ENCODE data around the gene ABCA7. TPM values are rescaled to one million over a fixed set of nuclear protein-coding genes. Genes with fewer than 3 reads are reported as not detected.

ABCA7 gene
- total and polyA plus RNA-seq, 7 experiments from 2014 or later = 6.6 to 323 (median 126) TPM

GRCh38 chr19:1103708-1104310 lies 63.9 kb downstream of the ABCA7 start, which contains the start of gene GPX4:
Gene GPX4, plus strand, starts transcription at chr19:1103994. Its CDS starts 50 bp downstream, at chr19:1104044.
- peak within 1 kb of the TSS; percentile 66 to 82 (median 78) for H3K4me3 Mint-ChIP-seq
- intact Hi-C loops (cut with micrococcal nuclease) = loop anchor here (1.0 to 5.0 kb wide), 10 partner anchors 9 to 179 kb away; partner anchors contain the start of genes POLR2E (in 2 of the 2), ARHGAP45 (in 1 of the 2), CIRBP (in 1 of the 2) and RNU6-2 (in 1 of the 2)
- Histone ChIP-seq H3K9me3 (ENCODE audit: control insufficient read depth in 2 of 3, low read length in 3 of 3) (no peaks in the 10 kb centered on the region), H3K27ac (ENCODE audit: low read depth, low read length) (peak within 1 kb of the TSS; percentile 100), H3K4me1 (ENCODE audit: control insufficient read depth in 2 of 2, insufficient read depth in 2 of 2, low read length in 2 of 2) (peaks cover 13 to 18% of the 10 kb centered on the region in 2 donors), H3K36me3 (ENCODE audit: control insufficient read depth in 2 of 3, insufficient read depth in 3 of 3, low read length in 3 of 3) (peaks cover 0 to 29% (median 0%) of the 10 kb centered on the region in 3 experiments), H3K27me3 (ENCODE audit: control insufficient read depth in 2 of 2, insufficient read depth in 2 of 2, low read length in 2 of 2) (no peaks in the 10 kb centered on the region), H3K4me3 (ENCODE audit: low read length) (peak within 1 kb of the TSS; percentile 79)
- H3K27ac Mint-ChIP-seq = peak within 1 kb of the TSS; percentile 79 to 96 (median 93)
- peaks cover 0 to 11% (median 0%) of the 10 kb centered on the region in 5 donors for H3K36me3 Mint-ChIP-seq
- CTCF ChIA-PET = interaction anchor here (1.5 kb wide), 2 partner anchors 28 to 33 kb away, joined by 3 to 5 read pairs; no protein-coding TSS in a partner anchor
- no peaks in the 10 kb centered on the region for H3K27me3 Mint-ChIP-seq
- DNase-seq (peak; percentile 90 to 98 (median 95)), ATAC-seq (peak; percentile 91)
- peaks cover 0 to 4% (median 0%) of the 10 kb centered on the region in 11 donors for H3K9me3 Mint-ChIP-seq
- POLR2A ChIA-PET = interaction anchor here (0.6 to 38.6 kb wide), 12 partner anchors 10 to 165 kb away, joined by 3 to 2022 read pairs (median 5); partner anchors contain the start of genes ARHGAP45, CIRBP and RNU6-2
- peaks cover 17 to 48% (median 36%) of the 10 kb centered on the region in 7 donors for H3K4me1 Mint-ChIP-seq

- CTCF ChIA-PET = interaction anchor here (0.6 kb wide), 1 partner anchor 88 kb away, joined by 3 read pairs; no protein-coding TSS in a partner anchor
- H3K4me1 Mint-ChIP-seq = peaks cover 15 to 43% (median 33%) of the 10 kb centered on the region in 7 donors
- Histone ChIP-seq H3K4me3 (ENCODE audit: low read length) (peak overlapping the region; percentile 79), H3K36me3 (ENCODE audit: control insufficient read depth in 2 of 3, insufficient read depth in 3 of 3, low read length in 3 of 3) (peaks cover 0 to 35% (median 0%) of the 10 kb centered on the region in 3 experiments), H3K9me3 (ENCODE audit: control insufficient read depth in 2 of 3, low read length in 3 of 3) (no peaks in the 10 kb centered on the region), H3K27me3 (ENCODE audit: control insufficient read depth in 2 of 2, insufficient read depth in 2 of 2, low read length in 2 of 2) (no peaks in the 10 kb centered on the region), H3K27ac (ENCODE audit: low read depth, low read length) (peak overlapping the region; percentile 100), H3K4me1 (ENCODE audit: control insufficient read depth in 2 of 2, insufficient read depth in 2 of 2, low read length in 2 of 2) (peaks cover 13 to 18% of the 10 kb centered on the region in 2 donors)
- peak overlapping the region in 6 of 9 donors; percentile 47 to 86 (median 68) for H3K27ac Mint-ChIP-seq
- H3K4me3 Mint-ChIP-seq = peak overlapping the region; percentile 60 to 82 (median 77)
- ATAC-seq (peak; percentile 61), DNase-seq (peak; percentile 55 to 87 (median 67))
- H3K27me3 Mint-ChIP-seq = no peaks in the 10 kb centered on the region
- intact Hi-C loops (cut with micrococcal nuclease) = loop anchor here (1.0 to 5.0 kb wide), 3 partner anchors 36 to 70 kb away; partner anchors contain the start of genes ARHGAP45 (in 1 of the 2) and SBNO2 (in 1 of the 2)
- POLR2A ChIA-PET = interaction anchor here (0.6 to 38.6 kb wide), 9 partner anchors 8 to 165 kb away, joined by 3 to 2022 read pairs (median 4); partner anchors contain the start of genes ARHGAP45, CIRBP and RNU6-2
- H3K36me3 Mint-ChIP-seq = peaks cover 0 to 8% (median 0%) of the 10 kb centered on the region in 5 donors
- peaks cover 0 to 3% (median 0%) of the 10 kb centered on the region in 11 donors for H3K9me3 Mint-ChIP-seq
Measured at GRCh38 chr19:1104311-1105007, 64.6 kb downstream of the ABCA7 start.

GRCh38 chr19:1105008-1105872 lies 65.3 kb downstream of the ABCA7 start:
- H3K9me3 Mint-ChIP-seq = no peaks in the 10 kb centered on the region
- peak overlapping the region in 7 of 9 donors; percentile 47 to 86 (median 66) for H3K27ac Mint-ChIP-seq
- DNase-seq (no peak), ATAC-seq (no peak)
- peak overlapping the region; percentile 100 for H3K27ac ChIP-seq (ENCODE audit: low read depth, low read length)
- peaks cover 0 to 5% (median 0%) of the 10 kb centered on the region in 5 donors for H3K36me3 Mint-ChIP-seq
- peak overlapping the region; percentile 60 to 82 (median 77) for H3K4me3 Mint-ChIP-seq
- ChIA-PET POLR2A (interaction anchor here (0.8 to 38.6 kb wide), 6 partner anchors 9 to 164 kb away, joined by 3 to 2022 read pairs (median 5); partner anchors contain the start of genes ARHGAP45 and CIRBP), CTCF (interaction anchor here (0.6 to 1.1 kb wide), 2 partner anchors 87 to 120 kb away, joined by 3 read pairs; no protein-coding TSS in a partner anchor)
- peak overlapping the region; percentile 79 for H3K4me3 ChIP-seq (ENCODE audit: low read length)
- intact Hi-C loops (cut with micrococcal nuclease) = no loop called here
- H3K36me3 ChIP-seq (ENCODE audit: control insufficient read depth in 2 of 3, insufficient read depth in 3 of 3, low read length in 3 of 3) = peaks cover 0 to 43% (median 0%) of the 10 kb centered on the region in 3 experiments
- peaks cover 10 to 36% (median 29%) of the 10 kb centered on the region in 7 donors for H3K4me1 Mint-ChIP-seq
- H3K9me3 ChIP-seq (ENCODE audit: control insufficient read depth in 2 of 3, low read length in 3 of 3) = no peaks in the 10 kb centered on the region
- no peaks in the 10 kb centered on the region for H3K27me3 Mint-ChIP-seq
- peaks cover 13 to 18% of the 10 kb centered on the region in 2 donors for H3K4me1 ChIP-seq (ENCODE audit: control insufficient read depth in 2 of 2, insufficient read depth in 2 of 2, low read length in 2 of 2)
- H3K27me3 ChIP-seq (ENCODE audit: control insufficient read depth in 2 of 2, insufficient read depth in 2 of 2, low read length in 2 of 2) = no peaks in the 10 kb centered on the region

GRCh38 chr19:1105873-1106840 lies 66.2 kb downstream of the ABCA7 start:
- ChIA-PET CTCF (interaction anchor here (1.1 kb wide), 1 partner anchor 119 kb away, joined by 3 read pairs; no protein-coding TSS in a partner anchor), POLR2A (interaction anchor here (0.7 to 38.6 kb wide), 3 partner anchors 33 to 163 kb away, joined by 3 to 2022 read pairs (median 4); partner anchors contain the start of genes ARHGAP45, CIRBP and RNU6-2)
- H3K4me1 Mint-ChIP-seq = peaks cover 7 to 34% (median 26%) of the 10 kb centered on the region in 7 donors
- H3K4me3 ChIP-seq (ENCODE audit: low read length) = no peak overlapping the region
- no peaks in the 10 kb centered on the region for H3K27me3 ChIP-seq (ENCODE audit: control insufficient read depth in 2 of 2, insufficient read depth in 2 of 2, low read length in 2 of 2)
- H3K9me3 ChIP-seq (ENCODE audit: control insufficient read depth in 2 of 3, low read length in 3 of 3) = no peaks in the 10 kb centered on the region
- H3K27me3 Mint-ChIP-seq = no peaks in the 10 kb centered on the region
- peaks cover 0 to 52% (median 0%) of the 10 kb centered on the region in 3 experiments for H3K36me3 ChIP-seq (ENCODE audit: control insufficient read depth in 2 of 3, insufficient read depth in 3 of 3, low read length in 3 of 3)
- no peak for ATAC-seq
- peaks cover 0 to 4% (median 0%) of the 10 kb centered on the region in 5 donors for H3K36me3 Mint-ChIP-seq
- peaks cover 13 to 17% of the 10 kb centered on the region in 2 donors for H3K4me1 ChIP-seq (ENCODE audit: control insufficient read depth in 2 of 2, insufficient read depth in 2 of 2, low read length in 2 of 2)
- DNase-seq = no peak
- intact Hi-C loops (cut with micrococcal nuclease) = no loop called here
- H3K4me3 Mint-ChIP-seq = peak overlapping the region; percentile 14 to 81 (median 62)
- no peaks in the 10 kb centered on the region for H3K9me3 Mint-ChIP-seq
- peak overlapping the region; percentile 100 for H3K27ac ChIP-seq (ENCODE audit: low read depth, low read length)
- peak overlapping the region in 7 of 9 donors; percentile 41 to 89 (median 66) for H3K27ac Mint-ChIP-seq
